Aorta (tissue), 5 donors: ENCODE results near the gene CDC42. TPM values are rescaled to one million over a fixed set of nuclear protein-coding genes. Genes with fewer than 3 reads are reported as not detected.

Experiments
- ATAC-seq: fragments of 200-7000 bp; cut with Tn5 transposase; one replicate; pipeline ENCODE4 v1.9.1; 2022; ENCODE audit warnings: moderate library complexity; ENCODE audit not compliant: low FRiP score
- DNase-seq, 2 donors: peaks; one replicate each; pipeline ENCODE4 v3.0.0-alpha.2; 2020
- H3K27ac ChIP-seq, 2 donors: one replicate each; pipeline ENCODE4 v1.5.1; 2013; ENCODE audit warnings: low read length in 2 of 2, mild to moderate bottlenecking in 2 of 2, moderate library complexity in 2 of 2, control low read depth in 1 of 2, inconsistent platforms in 1 of 2, low read depth in 1 of 2
- H3K27me3 ChIP-seq, 2 donors: one replicate each; pipeline ENCODE4 v1.6.1; 2013; ENCODE audit warnings: control low read depth in 1 of 2, low read length in 1 of 2, mild to moderate bottlenecking in 1 of 2, moderate library complexity in 1 of 2; ENCODE audit not compliant: insufficient read depth in 2 of 2, control insufficient read depth in 1 of 2
- H3K36me3 ChIP-seq, 2 donors: one replicate each; pipeline ENCODE4 v1.6.1; 2013; ENCODE audit warnings: control low read depth in 1 of 2, low read length in 1 of 2, mild to moderate bottlenecking in 1 of 2; ENCODE audit not compliant: insufficient read depth in 2 of 2, control insufficient read depth in 1 of 2
- H3K4me1 ChIP-seq, 2 donors: one replicate each; pipeline ENCODE4 v1.6.1; 2013; ENCODE audit warnings: low read length in 2 of 2, control low read depth in 1 of 2, mild to moderate bottlenecking in 1 of 2, moderate library complexity in 1 of 2; ENCODE audit not compliant: insufficient read depth in 2 of 2, control insufficient read depth in 1 of 2
- H3K4me3 ChIP-seq, 2 donors: one replicate each; pipeline ENCODE4 v1.5.1; 2013; ENCODE audit warnings: low read length in 2 of 2, control low read depth in 1 of 2, mild to moderate bottlenecking in 1 of 2
- H3K9me3 ChIP-seq: one replicate; pipeline ENCODE4 v1.6.1; 2013; ENCODE audit warnings: mild to moderate bottlenecking, low read length; ENCODE audit not compliant: control insufficient read depth
- WGBS, 2 donors: extraction: QIAGEN DNeasy Blood & Tissue Kit; methylation state at CpG; one replicate each; pipeline ENCODE4 v1.1.7; 2013; 5-methylcytosine and 5-hydroxymethylcytosine counted together
- intact Hi-C, 2 donors: fragments of 100-400 bp; cut with DNase I; formaldehyde crosslinking; loops; one replicate each; pipeline versions ENCODE4 v1.14.2 to v1.15.0; 2022
- polyA plus RNA-seq, 2 donors: library from polyadenylated mRNA; stranded (reverse); fragments of 200-250 nt; gene quantifications; one replicate each; pipeline ENCODE4 v1.2.3, GENCODE V29; 2013
- total RNA-seq, 2 donors: library from RNA; stranded (reverse); fragmentation: NEBNext Ultra II Directional; extraction: Animal tissue kit (Norgen Biotek cat#: 25700); gene quantifications; one replicate each; pipeline ENCODE4 v1.2.1, GENCODE V29; 2021
- donor health status: healthy with polysubstance abuse.
- donor health status: Bipolar disorder and iron deficiency.
- donor health status: DM: no; HTN: no; CAD: no.
- donor health status: DM: no; HTN: no; CAD: no.
- donor health status: DM: yes; HTN: yes; CAD: no.

Gene CDC42
- total and polyA plus RNA-seq, 4 donors: 123 to 211 (median 190) TPM

GRCh38 chr1:22131875-22132486 lies 79.5 kb downstream of the CDC42 start:
- no peaks in the 10 kb centered on the region for H3K27me3 ChIP-seq
- no peak overlapping the region for H3K27ac ChIP-seq
- no peaks in the 10 kb centered on the region for H3K4me1 ChIP-seq
- H3K36me3 ChIP-seq: no peaks in the 10 kb centered on the region
- 45 to 47% methylated on average over 9 to 10 of the region's 10 CpGs for WGBS, 2 donors
- no peaks in the 10 kb centered on the region for H3K9me3 ChIP-seq
- intact Hi-C loops: no loop called here
- no peak overlapping the region for H3K4me3 ChIP-seq
- DNase-seq (no peak), ATAC-seq (peak; percentile 9)

DNA sequence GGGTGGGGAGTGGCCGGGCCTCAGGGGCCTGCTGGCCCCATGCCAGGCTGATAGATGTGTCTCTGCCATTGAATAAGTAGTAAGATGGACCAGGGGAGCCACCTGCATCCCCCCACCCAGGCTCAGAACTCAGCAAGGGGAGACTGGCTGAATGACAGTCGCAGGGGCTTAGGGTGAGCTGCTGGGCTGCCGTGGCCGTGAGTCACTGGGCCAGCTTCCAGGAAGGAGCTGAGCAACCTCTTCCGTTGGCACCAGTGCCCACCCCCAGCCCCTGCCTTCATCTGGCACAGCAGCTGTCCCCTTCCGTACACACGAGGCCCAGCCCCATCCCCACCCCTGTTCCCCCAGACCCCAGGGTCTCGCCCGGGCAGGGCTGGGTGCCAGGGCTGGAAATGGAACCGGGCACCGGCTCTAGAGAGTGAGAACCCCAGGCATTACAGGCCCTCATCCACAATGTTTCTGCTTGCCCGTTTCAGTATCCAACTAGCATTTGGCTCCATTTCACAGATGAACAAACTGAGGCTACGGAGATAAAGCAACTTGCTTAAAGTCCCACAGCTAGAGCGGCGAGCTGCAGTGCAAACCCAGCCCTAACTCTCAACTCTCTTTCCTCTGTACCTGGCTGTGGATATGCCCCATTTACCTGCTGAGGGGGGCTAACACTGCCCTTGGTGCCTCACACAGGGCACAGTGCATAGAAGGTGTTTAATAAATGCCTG lies 80.2 kb downstream of the CDC42 start:
- Histone ChIP-seq H3K9me3 (no peaks in the 10 kb centered on the region), H3K27ac (no peak overlapping the region), H3K36me3 (no peaks in the 10 kb centered on the region), H3K4me3 (no peak overlapping the region), H3K4me1 (no peaks in the 10 kb centered on the region), H3K27me3 (no peaks in the 10 kb centered on the region)
- 22 to 26% methylated on average over 15 of the region's 15 CpGs for WGBS, 2 donors
- ATAC-seq (no peak), DNase-seq (peak; percentile 84 to 94)
- intact Hi-C loops: no loop called here

GRCh38 chr1:22133247-22133930 lies 80.9 kb downstream of the CDC42 start:
- no peak overlapping the region for H3K27ac ChIP-seq

GRCh38 chr1:22133931-22134324 lies 81.4 kb downstream of the CDC42 start:
- Histone ChIP-seq H3K27me3 (no peaks in the 10 kb centered on the region), H3K4me1 (no peaks in the 10 kb centered on the region), H3K36me3 (no peaks in the 10 kb centered on the region), H3K27ac (no peak overlapping the region), H3K9me3 (no peaks in the 10 kb centered on the region), H3K4me3 (no peak overlapping the region)
- 38 to 39% methylated on average over 15 of the region's 15 CpGs for WGBS, 2 donors
- intact Hi-C loops: no loop called here
- ATAC-seq (no peak), DNase-seq (no peak)

More at GRCh38 chr1:22133247-22133930, 80.9 kb downstream of the CDC42 start:
- H3K4me1 ChIP-seq: no peaks in the 10 kb centered on the region
- no peaks in the 10 kb centered on the region for H3K27me3 ChIP-seq
- no peak overlapping the region for H3K4me3 ChIP-seq
- intact Hi-C loops: no loop called here
- DNase-seq (no peak), ATAC-seq (no peak)
- H3K36me3 ChIP-seq: no peaks in the 10 kb centered on the region
- WGBS, 2 donors: 74 to 76% methylated on average over 15 to 16 of the region's 16 CpGs
- H3K9me3 ChIP-seq: no peaks in the 10 kb centered on the region

DNA sequence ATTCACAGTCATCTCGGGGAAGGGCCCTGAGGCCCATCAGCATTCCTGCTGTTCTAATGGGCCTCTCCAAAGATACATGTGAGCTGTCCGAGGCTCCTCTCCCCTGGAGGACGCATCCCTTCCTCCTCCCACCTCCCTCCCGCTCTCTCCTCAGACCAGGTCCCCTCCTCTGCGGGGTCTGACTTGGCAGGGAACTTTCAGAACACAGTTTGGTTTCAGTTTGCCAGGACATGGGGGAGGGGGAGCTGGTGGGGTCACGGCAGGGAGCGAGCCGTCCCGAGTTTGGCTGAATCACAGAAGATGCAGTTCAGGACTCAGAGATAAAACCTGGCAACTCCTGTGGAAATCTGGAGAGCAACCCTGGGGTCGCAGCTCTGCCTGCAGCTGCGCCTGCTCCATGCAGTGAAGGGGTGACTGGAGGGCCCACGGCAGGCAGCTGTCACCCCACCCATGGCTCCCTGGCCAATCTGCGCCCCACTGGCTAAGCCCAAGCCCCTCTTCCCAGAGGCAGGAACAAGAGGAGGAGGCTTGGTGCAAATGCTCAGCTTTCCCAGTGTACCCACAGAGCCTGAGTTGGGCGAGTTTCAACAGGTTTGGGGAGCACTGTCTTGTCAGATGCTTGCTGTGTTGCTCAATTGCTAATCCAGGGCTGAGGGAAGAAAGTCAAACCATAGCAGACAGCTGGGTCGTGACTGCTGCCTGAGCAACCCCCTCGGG lies 84.7 kb downstream of the CDC42 start:
- H3K9me3 ChIP-seq: no peaks in the 10 kb centered on the region
- no peaks in the 10 kb centered on the region for H3K4me1 ChIP-seq
- no peak overlapping the region for H3K4me3 ChIP-seq
- H3K27me3 ChIP-seq: no peaks in the 10 kb centered on the region
- ATAC-seq (no peak), DNase-seq (no peak)
- WGBS, 2 donors: 82 to 86% methylated on average over 16 of the region's 16 CpGs
- no peak overlapping the region for H3K27ac ChIP-seq
- no peaks in the 10 kb centered on the region for H3K36me3 ChIP-seq
- intact Hi-C loops: no loop called here

DNA sequence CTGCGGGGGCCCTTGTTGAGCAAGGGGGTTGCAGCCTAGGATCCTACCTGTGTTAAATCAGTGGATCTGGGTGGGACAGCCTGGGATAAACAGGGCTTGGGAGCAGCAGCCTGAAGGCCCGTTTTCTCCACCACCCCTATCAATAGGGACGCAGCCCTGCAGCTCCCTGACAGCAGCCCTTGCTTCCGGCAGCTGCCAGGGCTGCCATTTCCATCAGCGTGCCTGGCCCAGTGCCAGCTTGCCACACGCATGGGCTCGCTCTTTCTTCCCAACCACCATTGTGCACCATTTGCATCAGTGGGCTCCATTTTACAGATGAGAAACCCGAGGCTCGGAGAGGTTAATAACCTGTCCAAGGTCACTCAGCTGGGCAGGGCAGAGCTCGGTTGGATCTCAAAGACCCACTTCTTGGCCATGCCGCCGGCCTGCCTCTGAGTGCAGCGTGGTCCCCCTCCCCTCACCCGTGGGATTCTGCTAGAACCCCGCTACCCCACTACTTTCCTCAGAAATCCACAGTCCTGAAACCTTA lies 86.6 kb downstream of the CDC42 start:
- H3K4me3 ChIP-seq: no peak overlapping the region
- no peaks in the 10 kb centered on the region for H3K4me1 ChIP-seq
- H3K27ac ChIP-seq: no peak overlapping the region
- no peaks in the 10 kb centered on the region for H3K36me3 ChIP-seq
- 83% methylated on average over 15 of the region's 15 CpGs for WGBS, 2 donors
- H3K27me3 ChIP-seq: no peaks in the 10 kb centered on the region
- ATAC-seq (no peak), DNase-seq (no peak)
- H3K9me3 ChIP-seq: no peaks in the 10 kb centered on the region
- intact Hi-C loops: no loop called here

- no peak for DNase-seq
- no peaks in the 10 kb centered on the region for H3K9me3 ChIP-seq
- no peak overlapping the region for H3K27ac ChIP-seq
- H3K27me3 ChIP-seq: no peaks in the 10 kb centered on the region
- WGBS, 2 donors: 87 to 90% methylated on average over 12 of the region's 12 CpGs
- H3K4me1 ChIP-seq: no peaks in the 10 kb centered on the region
- no peak overlapping the region for H3K4me3 ChIP-seq
- ATAC-seq: no peak
- intact Hi-C loops: no loop called here
- no peaks in the 10 kb centered on the region for H3K36me3 ChIP-seq
Observed at GRCh38 chr1:22139817-22140216, 87.3 kb downstream of the CDC42 start.
